GM23338 (cell line): Measurements from ENCODE around the gene PPM1H. TPM values are rescaled to one million over a fixed set of nuclear protein-coding genes. Genes with fewer than 3 reads are reported as not detected.
A peak's percentile ranks its signal among the peaks of the same experiment; 100 is the strongest.

ENCODE experiments used
- ATAC-seq: fragments of 200-7000 bp; cut with Tn5 transposase; 3 replicates; pipeline ENCODE4 v1.9.1; 2020
- DNase-seq: peaks from one replicate; pipeline ENCODE4 v3.0.0-alpha.2; 2015; ENCODE audit warnings: low spot score
- H2AFZ ChIP-seq: fragments of 200-600 bp; sonication (generic); 2 replicates; pipeline ENCODE4 v1.8.0; 2016; ENCODE audit warnings: antibody characterized with exemption, mild to moderate bottlenecking, moderate library complexity
- H3F3A ChIP-seq: fragments of 200-600 bp; sonication (generic); replicated peaks from 2 replicates; pipeline ENCODE4 v1.8.0; 2017; ENCODE audit warnings: antibody characterized with exemption, mixed run types, low read depth
- H3K27ac ChIP-seq: fragments of 200-600 bp; sonication (generic); 2 replicates; pipeline ENCODE4 v1.6.1; 2016; ENCODE audit warnings: low read depth
- H3K27me3 ChIP-seq: fragments of 200-600 bp; sonication (generic); 2 replicates; pipeline ENCODE4 v1.8.0; 2016; ENCODE audit warnings: mild to moderate bottlenecking, mixed run types, moderate library complexity; ENCODE audit not compliant: insufficient read depth
- H3K36me3 ChIP-seq: fragments of 200-600 bp; sonication (generic); 2 replicates; pipeline ENCODE4 v1.8.0; 2016; ENCODE audit warnings: mild to moderate bottlenecking; ENCODE audit not compliant: insufficient read depth
- H3K4me1 ChIP-seq: fragments of 200-600 bp; sonication (generic); 2 replicates; pipeline ENCODE4 v1.8.0; 2016; ENCODE audit warnings: mild to moderate bottlenecking, moderate library complexity; ENCODE audit not compliant: insufficient read depth
- H3K4me2 ChIP-seq: fragments of 200-600 bp; sonication (generic); 2 replicates; pipeline ENCODE4 v1.7.1; 2017; ENCODE audit warnings: mixed run types
- H3K4me3 ChIP-seq: fragments of 200-600 bp; sonication (generic); 2 replicates; pipeline ENCODE4 v1.6.1; 2016; ENCODE audit warnings: mixed run types
- H3K79me2 ChIP-seq: fragments of 200-600 bp; sonication (generic); replicated peaks from 2 replicates; pipeline ENCODE4 v1.8.0; 2017; ENCODE audit warnings: mild to moderate bottlenecking; ENCODE audit not compliant: insufficient read depth
- H3K9me2 ChIP-seq: fragments of 200-600 bp; sonication (generic); 2 replicates; pipeline ENCODE4 v1.8.0; 2017; ENCODE audit not compliant: insufficient read depth
- H4K20me1 ChIP-seq: fragments of 200-600 bp; sonication (generic); replicated peaks from 2 replicates; pipeline ENCODE4 v1.8.0; 2017; ENCODE audit warnings: mild to moderate bottlenecking; ENCODE audit not compliant: insufficient read depth
- H3K27ac Mint-ChIP-seq: 2 replicates; pipeline ENCODE4 v1.8.0; 2020; ENCODE audit warnings: inconsistent platforms, mild to moderate bottlenecking, moderate library complexity, mixed read lengths
- H3K27me3 Mint-ChIP-seq: 3 replicates; pipeline ENCODE4 v1.8.0; 2022; ENCODE audit warnings: low read depth, mild to moderate bottlenecking, moderate library complexity, mixed read lengths, inconsistent platforms; ENCODE audit not compliant: insufficient read depth, poor library complexity
- H3K36me3 Mint-ChIP-seq: 3 replicates; pipeline ENCODE4 v1.8.0; 2021; ENCODE audit warnings: low read depth, mild to moderate bottlenecking, inconsistent platforms, moderate library complexity, mixed read lengths
- H3K4me1 Mint-ChIP-seq: 3 replicates; pipeline ENCODE4 v1.8.0; 2020; ENCODE audit warnings: mild to moderate bottlenecking, inconsistent platforms, mixed read lengths
- H3K4me3 Mint-ChIP-seq: 3 replicates; pipeline ENCODE4 v1.8.0; 2021; ENCODE audit warnings: moderate library complexity, mild to moderate bottlenecking, inconsistent platforms, mixed read lengths
- H3K9me3 Mint-ChIP-seq: 3 replicates; pipeline ENCODE4 v1.8.0; 2020; ENCODE audit warnings: moderate library complexity, mild to moderate bottlenecking, inconsistent platforms, mixed read lengths
- CREB1 ChIP-seq: fragments of 250-450 bp; sonication (Bioruptor Pico); IDR thresholded peaks from 2 replicates; pipeline ENCODE4 v1.5.0; 2020; ENCODE audit warnings: low read depth, mild to moderate bottlenecking, moderate library complexity
- CTCF ChIP-seq, 2 experiments: fragments of 200-600 bp in 1 of 2; sonication (generic) in 1 of 2; conservative IDR thresholded peaks; 2 replicates each; pipeline versions ENCODE4 v1.5.1 to v1.6.1; 2016 to 2017; ENCODE audit warnings: antibody characterized with exemption in 2 of 2, low read depth in 2 of 2, mild to moderate bottlenecking in 2 of 2, moderate library complexity in 1 of 2
- EZH2 ChIP-seq: fragments of 200-600 bp; sonication (generic); IDR thresholded peaks from one replicate; pipeline ENCODE4 v1.8.0; 2017; ENCODE audit warnings: antibody characterized with exemption, mild to moderate bottlenecking, low read depth; ENCODE audit not compliant: unreplicated experiment
- EZH2phosphoT487 ChIP-seq: fragments of 200-600 bp; sonication (generic); IDR thresholded peaks from one replicate; pipeline ENCODE4 v1.8.1; 2018; ENCODE audit warnings: antibody characterized with exemption; ENCODE audit not compliant: unreplicated experiment
- JUNB ChIP-seq: IDR thresholded peaks from one replicate; pipeline ENCODE4 v1.6.1; 2016; ENCODE audit warnings: antibody characterized with exemption; ENCODE audit not compliant: unreplicated experiment
- NANOG ChIP-seq: IDR thresholded peaks from 2 replicates; pipeline ENCODE4 v1.6.1; 2016; ENCODE audit warnings: antibody characterized with exemption, borderline replicate concordance
- POLR2AphosphoS5 ChIP-seq: IDR thresholded peaks from 2 replicates; pipeline ENCODE4 v1.6.1; 2016; ENCODE audit warnings: antibody characterized with exemption, low read depth
- REST ChIP-seq: IDR thresholded peaks from one replicate; pipeline ENCODE4 v1.6.1; 2018; ENCODE audit warnings: antibody characterized with exemption; ENCODE audit not compliant: unreplicated experiment
- STAT1 ChIP-seq: IDR thresholded peaks from one replicate; pipeline ENCODE4 v1.6.1; 2016; ENCODE audit warnings: antibody characterized with exemption; ENCODE audit not compliant: unreplicated experiment
- ZNF114 ChIP-seq: fragments of 250-450 bp; sonication (Bioruptor Pico); IDR thresholded peaks from 2 replicates; pipeline ENCODE4 v1.5.0; 2020; ENCODE audit warnings: mild to moderate bottlenecking, moderate library complexity
- ZNF331 ChIP-seq: fragments of 250-450 bp; sonication (Bioruptor Pico); IDR thresholded peaks from 2 replicates; pipeline ENCODE4 v1.5.0; 2020; ENCODE audit warnings: low read depth, mild to moderate bottlenecking, moderate library complexity
- polyA plus RNA-seq: library from polyadenylated mRNA; unstranded; fragments of >200 nt; fragmentation: Nextera tagmentation; extraction: Ambion mirVana; gene quantifications from 2 replicates; pipeline ENCODE4 v1.2.1, GENCODE V29; 2016
- total RNA-seq: library from RNA; depleted of rRNA; stranded (reverse); fragments of >200 nt; shearing (Covaris generic); gene quantifications from 2 replicates; pipeline ENCODE4 v1.2.3, GENCODE V29; 2014
- TF ChIP-seq, protein P1 (sequence below): IDR thresholded peaks from 2 replicates; pipeline ENCODE4 v1.6.1; 2016; ENCODE audit warnings: antibody characterized with exemption
- TF ChIP-seq, protein P2 (sequence below): fragments of 250-450 bp; sonication (Bioruptor Pico); IDR thresholded peaks from 2 replicates; pipeline ENCODE4 v1.5.0; 2020; ENCODE audit warnings: mild to moderate bottlenecking, moderate library complexity

PPM1H gene
- total and polyA plus RNA-seq, 2 experiments from 2014 or later: 11.4 to 41.2 TPM

DNA sequence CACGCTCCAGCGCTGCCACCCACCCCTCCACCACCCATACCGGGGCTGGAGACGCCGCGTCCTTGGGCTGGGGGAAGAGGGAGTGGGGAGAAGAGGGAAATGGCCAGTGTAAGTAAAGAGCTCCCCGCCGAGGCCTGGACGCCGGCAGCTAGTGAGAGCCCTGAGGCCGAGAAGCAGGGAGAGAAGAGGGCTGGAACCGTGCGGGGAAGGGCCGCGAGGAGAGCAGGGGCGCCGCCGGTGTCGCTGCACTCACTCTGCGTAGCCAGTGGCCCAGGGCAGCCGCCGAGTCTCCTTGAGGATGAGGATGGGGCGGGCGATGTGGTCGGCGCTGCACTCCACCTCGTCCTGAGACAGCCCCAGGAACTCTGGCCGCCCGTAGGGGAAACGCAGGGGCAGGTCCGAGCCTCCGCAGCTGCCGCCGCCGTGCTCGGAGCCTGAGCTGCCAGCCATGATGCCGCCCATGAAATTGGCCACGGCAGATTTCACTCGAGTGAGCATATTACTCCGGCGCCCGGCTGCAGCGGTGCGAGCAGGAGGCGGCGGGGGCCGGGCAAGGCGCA lies 631 bp downstream of the PPM1H start:
- Histone ChIP-seq H4K20me1 (no peaks in the 10 kb centered on the region), H3K4me3 (peak overlapping the region; percentile 83), H3K9me2 (no peaks in the 10 kb centered on the region), H3K4me2 (peak overlapping the region; percentile 95), H3K79me2 (peaks cover 42% of the 10 kb centered on the region), H3K36me3 (no peaks in the 10 kb centered on the region), H2AFZ (no peak overlapping the region), H3K4me1 (peaks cover 51% of the 10 kb centered on the region), H3K27ac (no peak overlapping the region), H3F3A (no peaks in the 10 kb centered on the region), H3K27me3 (no peaks in the 10 kb centered on the region)
- Mint-ChIP-seq H3K4me3 (peak overlapping the region; percentile 97), H3K27me3 (peaks cover 10% of the 10 kb centered on the region), H3K27ac (no peak overlapping the region), H3K9me3 (no peaks in the 10 kb centered on the region), H3K4me1 (peaks cover 45% of the 10 kb centered on the region), H3K36me3 (no peaks in the 10 kb centered on the region)
- no peak for TF ChIP-seq NANOG
- no peak for TF ChIP-seq CTCF (conservative IDR thresholded peaks at IDR 0.05; ENCODE audit: low read depth in 2 of 2)
- no peak for TF ChIP-seq REST
- TF ChIP-seq ZNF331: no peak
- TF ChIP-seq POLR2AphosphoS5: no peak
- no peak for TF ChIP-seq EZH2
- TF ChIP-seq EZH2phosphoT487: no peak
- TF ChIP-seq, protein P1, sequence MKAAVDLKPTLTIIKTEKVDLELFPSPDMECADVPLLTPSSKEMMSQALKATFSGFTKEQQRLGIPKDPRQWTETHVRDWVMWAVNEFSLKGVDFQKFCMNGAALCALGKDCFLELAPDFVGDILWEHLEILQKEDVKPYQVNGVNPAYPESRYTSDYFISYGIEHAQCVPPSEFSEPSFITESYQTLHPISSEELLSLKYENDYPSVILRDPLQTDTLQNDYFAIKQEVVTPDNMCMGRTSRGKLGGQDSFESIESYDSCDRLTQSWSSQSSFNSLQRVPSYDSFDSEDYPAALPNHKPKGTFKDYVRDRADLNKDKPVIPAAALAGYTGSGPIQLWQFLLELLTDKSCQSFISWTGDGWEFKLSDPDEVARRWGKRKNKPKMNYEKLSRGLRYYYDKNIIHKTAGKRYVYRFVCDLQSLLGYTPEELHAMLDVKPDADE: no peak
- no peak for TF ChIP-seq ZNF114 (CRISPR knock-in tag)
- TF ChIP-seq JUNB: no peak
- TF ChIP-seq STAT1: no peak
- no peak for TF ChIP-seq CREB1 (CRISPR knock-in tag)
- TF ChIP-seq, protein P2, sequence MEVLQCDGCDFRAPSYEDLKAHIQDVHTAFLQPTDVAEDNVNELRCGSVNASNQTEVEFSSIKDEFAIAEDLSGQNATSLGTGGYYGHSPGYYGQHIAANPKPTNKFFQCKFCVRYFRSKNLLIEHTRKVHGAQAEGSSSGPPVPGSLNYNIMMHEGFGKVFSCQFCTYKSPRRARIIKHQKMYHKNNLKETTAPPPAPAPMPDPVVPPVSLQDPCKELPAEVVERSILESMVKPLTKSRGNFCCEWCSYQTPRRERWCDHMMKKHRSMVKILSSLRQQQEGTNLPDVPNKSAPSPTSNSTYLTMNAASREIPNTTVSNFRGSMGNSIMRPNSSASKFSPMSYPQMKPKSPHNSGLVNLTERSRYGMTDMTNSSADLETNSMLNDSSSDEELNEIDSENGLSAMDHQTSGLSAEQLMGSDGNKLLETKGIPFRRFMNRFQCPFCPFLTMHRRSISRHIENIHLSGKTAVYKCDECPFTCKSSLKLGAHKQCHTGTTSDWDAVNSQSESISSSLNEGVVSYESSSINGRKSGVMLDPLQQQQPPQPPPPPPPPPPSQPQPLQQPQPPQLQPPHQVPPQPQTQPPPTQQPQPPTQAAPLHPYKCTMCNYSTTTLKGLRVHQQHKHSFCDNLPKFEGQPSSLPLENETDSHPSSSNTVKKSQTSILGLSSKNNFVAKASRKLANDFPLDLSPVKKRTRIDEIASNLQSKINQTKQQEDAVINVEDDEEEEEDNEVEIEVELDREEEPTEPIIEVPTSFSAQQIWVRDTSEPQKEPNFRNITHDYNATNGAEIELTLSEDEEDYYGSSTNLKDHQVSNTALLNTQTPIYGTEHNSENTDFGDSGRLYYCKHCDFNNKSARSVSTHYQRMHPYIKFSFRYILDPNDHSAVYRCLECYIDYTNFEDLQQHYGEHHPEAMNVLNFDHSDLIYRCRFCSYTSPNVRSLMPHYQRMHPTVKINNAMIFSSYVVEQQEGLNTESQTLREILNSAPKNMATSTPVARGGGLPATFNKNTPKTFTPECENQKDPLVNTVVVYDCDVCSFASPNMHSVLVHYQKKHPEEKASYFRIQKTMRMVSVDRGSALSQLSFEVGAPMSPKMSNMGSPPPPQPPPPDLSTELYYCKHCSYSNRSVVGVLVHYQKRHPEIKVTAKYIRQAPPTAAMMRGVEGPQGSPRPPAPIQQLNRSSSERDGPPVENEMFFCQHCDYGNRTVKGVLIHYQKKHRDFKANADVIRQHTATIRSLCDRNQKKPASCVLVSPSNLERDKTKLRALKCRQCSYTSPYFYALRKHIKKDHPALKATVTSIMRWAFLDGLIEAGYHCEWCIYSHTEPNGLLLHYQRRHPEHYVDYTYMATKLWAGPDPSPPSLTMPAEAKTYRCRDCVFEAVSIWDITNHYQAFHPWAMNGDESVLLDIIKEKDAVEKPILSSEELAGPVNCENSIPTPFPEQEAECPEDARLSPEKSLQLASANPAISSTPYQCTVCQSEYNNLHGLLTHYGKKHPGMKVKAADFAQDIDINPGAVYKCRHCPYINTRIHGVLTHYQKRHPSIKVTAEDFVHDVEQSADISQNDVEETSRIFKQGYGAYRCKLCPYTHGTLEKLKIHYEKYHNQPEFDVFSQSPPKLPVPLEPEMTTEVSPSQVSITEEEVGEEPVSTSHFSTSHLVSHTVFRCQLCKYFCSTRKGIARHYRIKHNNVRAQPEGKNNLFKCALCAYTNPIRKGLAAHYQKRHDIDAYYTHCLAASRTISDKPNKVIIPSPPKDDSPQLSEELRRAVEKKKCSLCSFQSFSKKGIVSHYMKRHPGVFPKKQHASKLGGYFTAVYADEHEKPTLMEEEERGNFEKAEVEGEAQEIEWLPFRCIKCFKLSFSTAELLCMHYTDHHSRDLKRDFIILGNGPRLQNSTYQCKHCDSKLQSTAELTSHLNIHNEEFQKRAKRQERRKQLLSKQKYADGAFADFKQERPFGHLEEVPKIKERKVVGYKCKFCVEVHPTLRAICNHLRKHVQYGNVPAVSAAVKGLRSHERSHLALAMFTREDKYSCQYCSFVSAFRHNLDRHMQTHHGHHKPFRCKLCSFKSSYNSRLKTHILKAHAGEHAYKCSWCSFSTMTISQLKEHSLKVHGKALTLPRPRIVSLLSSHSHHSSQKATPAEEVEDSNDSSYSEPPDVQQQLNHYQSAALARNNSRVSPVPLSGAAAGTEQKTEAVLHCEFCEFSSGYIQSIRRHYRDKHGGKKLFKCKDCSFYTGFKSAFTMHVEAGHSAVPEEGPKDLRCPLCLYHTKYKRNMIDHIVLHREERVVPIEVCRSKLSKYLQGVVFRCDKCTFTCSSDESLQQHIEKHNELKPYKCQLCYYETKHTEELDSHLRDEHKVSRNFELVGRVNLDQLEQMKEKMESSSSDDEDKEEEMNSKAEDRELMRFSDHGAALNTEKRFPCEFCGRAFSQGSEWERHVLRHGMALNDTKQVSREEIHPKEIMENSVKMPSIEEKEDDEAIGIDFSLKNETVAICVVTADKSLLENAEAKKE: no peak
- DNase-seq (peak; percentile 68), ATAC-seq (peak; percentile 61)
